Retinal pigment epithelial cell (primary cell): ENCODE results near the gene GPR158.

ENCODE experiments used
- DNase-seq: peaks from one replicate; pipeline ENCODE4 v3.0.0-alpha.2; 2010; ENCODE audit warnings: low read depth
- H3K4me3 ChIP-seq: 2 replicates; pipeline ENCODE4 v1.5.1; 2011; ENCODE audit warnings: mild to moderate bottlenecking, low read length, control low read depth, moderate library complexity
- CTCF ChIP-seq: conservative IDR thresholded peaks from 2 replicates; pipeline ENCODE4 v1.5.1; 2011; ENCODE audit warnings: low read depth, low read length, control low read depth, inconsistent platforms

The GPR158 gene

GRCh38 chr10:25457552-25457951 is 282.8 kb downstream of the GPR158 start:
- no peak overlapping the region for H3K4me3 ChIP-seq
- no peak for TF ChIP-seq CTCF
- DNase-seq = no peak

- H3K4me3 ChIP-seq = no peak overlapping the region
- no peak for DNase-seq
- TF ChIP-seq CTCF = no peak
These were observed 291.0 kb downstream of the GPR158 start for GRCh38 chr10:25465582-25466372.

GRCh38 chr10:25467881-25468280 is 293.1 kb downstream of the GPR158 start:
- DNase-seq = no peak
- no peak for TF ChIP-seq CTCF
- no peak overlapping the region for H3K4me3 ChIP-seq

GRCh38 chr10:25481467-25481866 is 306.7 kb downstream of the GPR158 start:
- no peak for DNase-seq
- TF ChIP-seq CTCF = no peak
- no peak overlapping the region for H3K4me3 ChIP-seq

- DNase-seq = no peak
- H3K4me3 ChIP-seq = no peak overlapping the region
- TF ChIP-seq CTCF = no peak
These were observed 309.2 kb downstream of the GPR158 start for GRCh38 chr10:25483999-25484398.

- no peak for DNase-seq
- no peak for TF ChIP-seq CTCF
These were observed 312.5 kb downstream of the GPR158 start for GRCh38 chr10:25487266-25487665.

GRCh38 chr10:25492040-25492439 is 317.2 kb downstream of the GPR158 start:
- no peak for TF ChIP-seq CTCF
- H3K4me3 ChIP-seq = no peak overlapping the region
- no peak for DNase-seq

More at GRCh38 chr10:25487266-25487665, 312.5 kb downstream of the GPR158 start:
- H3K4me3 ChIP-seq = no peak overlapping the region
